ENCODE measurements around the gene HELZ2.

DNA sequence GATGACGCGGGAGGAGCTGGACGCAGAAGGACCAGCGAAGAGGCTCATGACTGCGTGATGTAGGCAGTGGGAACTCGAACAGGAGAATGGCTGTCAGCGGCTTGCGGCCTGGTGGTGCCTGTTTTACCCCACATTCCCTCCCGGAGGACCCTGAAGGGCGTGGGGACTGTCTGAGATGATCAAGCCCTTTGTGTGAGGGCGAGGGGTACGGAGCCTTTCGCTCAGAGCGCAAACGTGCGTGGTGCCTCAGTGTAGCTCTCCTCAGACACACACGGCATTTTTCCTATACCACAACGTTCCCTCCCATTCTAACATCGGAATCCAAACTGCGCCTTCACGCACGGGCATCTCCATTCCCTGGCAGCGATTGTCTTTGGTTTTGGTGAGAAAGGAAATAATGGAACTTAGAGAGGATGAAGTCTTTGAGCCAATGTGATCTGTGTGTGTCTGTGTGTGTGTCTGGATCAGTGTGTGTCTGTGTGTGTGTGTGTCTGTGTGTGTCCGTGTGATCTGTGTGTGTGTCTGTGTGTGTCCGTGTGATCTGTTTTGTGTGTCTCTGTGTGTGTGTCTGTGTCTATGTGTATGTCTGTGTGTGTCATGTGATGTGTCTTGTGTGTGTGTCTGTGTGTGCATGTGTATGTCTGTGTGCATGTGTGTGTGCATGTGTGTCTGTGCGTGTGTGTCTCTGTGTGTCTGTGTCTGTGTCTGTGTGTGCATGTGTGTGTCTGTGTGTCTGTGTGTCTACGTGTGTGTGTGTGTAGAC, 42.2 kb downstream of the HELZ2 start:
- TF ChIP-seq, protein P1, sequence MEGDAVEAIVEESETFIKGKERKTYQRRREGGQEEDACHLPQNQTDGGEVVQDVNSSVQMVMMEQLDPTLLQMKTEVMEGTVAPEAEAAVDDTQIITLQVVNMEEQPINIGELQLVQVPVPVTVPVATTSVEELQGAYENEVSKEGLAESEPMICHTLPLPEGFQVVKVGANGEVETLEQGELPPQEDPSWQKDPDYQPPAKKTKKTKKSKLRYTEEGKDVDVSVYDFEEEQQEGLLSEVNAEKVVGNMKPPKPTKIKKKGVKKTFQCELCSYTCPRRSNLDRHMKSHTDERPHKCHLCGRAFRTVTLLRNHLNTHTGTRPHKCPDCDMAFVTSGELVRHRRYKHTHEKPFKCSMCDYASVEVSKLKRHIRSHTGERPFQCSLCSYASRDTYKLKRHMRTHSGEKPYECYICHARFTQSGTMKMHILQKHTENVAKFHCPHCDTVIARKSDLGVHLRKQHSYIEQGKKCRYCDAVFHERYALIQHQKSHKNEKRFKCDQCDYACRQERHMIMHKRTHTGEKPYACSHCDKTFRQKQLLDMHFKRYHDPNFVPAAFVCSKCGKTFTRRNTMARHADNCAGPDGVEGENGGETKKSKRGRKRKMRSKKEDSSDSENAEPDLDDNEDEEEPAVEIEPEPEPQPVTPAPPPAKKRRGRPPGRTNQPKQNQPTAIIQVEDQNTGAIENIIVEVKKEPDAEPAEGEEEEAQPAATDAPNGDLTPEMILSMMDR (IDR thresholded peaks at IDR 0.05; ENCODE audit: insufficient read depth, low read length): no peak
- TF ChIP-seq POLR2AphosphoS5 (IDR thresholded peaks at IDR 0.05; ENCODE audit: low read depth): no peak
